B cell (primary cell): ENCODE measurements around the gene PHACTR3. TPM values are rescaled to one million over a fixed set of nuclear protein-coding genes. Genes with fewer than 3 reads are reported as not detected.

Experiments
- ATAC-seq: fragments of 200-7000 bp; cut with Tn5 transposase; one replicate; pipeline ENCODE4 v1.10.0; 2021; ENCODE audit warnings: low read depth, mild to moderate bottlenecking, moderate number of reproducible peaks, moderate library complexity
- CTCF ChIA-PET: fragments of 350-600 bp; sonication (Branson Sonifier 250); formaldehyde crosslinking; loops from one replicate; lab custom pipeline; 2021; ENCODE audit warnings: antibody characterized with exemption, inconsistent platforms; lab: Charles Lee
- POLR2A ChIA-PET: fragments of 350-600 bp; sonication (Branson Sonifier 250); formaldehyde crosslinking; loops from one replicate; lab custom pipeline; 2021; ENCODE audit warnings: antibody characterized with exemption; lab: Charles Lee
- DNase-seq: peaks from one replicate; pipeline ENCODE4 v3.0.0; 2013
- H2AFZ ChIP-seq: 2 replicates; pipeline ENCODE4 v1.6.1; 2012; ENCODE audit warnings: mild to moderate bottlenecking, low read depth, low read length; ENCODE audit not compliant: insufficient read depth, poor library complexity, severe bottlenecking
- H3K27ac ChIP-seq, 2 donors: 1 replicate in 1 of 2; 2 replicates in 1 of 2; pipeline ENCODE4 v1.5.1; 2012 to 2013; ENCODE audit warnings: low read length in 2 of 2, mild to moderate bottlenecking in 2 of 2, moderate library complexity in 1 of 2
- H3K27me3 ChIP-seq, 4 experiments: fragments of 200-600 bp in 1 of 4; sonication (generic) in 1 of 4; replicated peaks in 1 of 4; 1 replicate in 2 of 4; 2 replicates in 2 of 4; pipeline versions ENCODE4 v1.6.1 to v1.7.0; 2013 to 2016; ENCODE audit warnings: low read length in 3 of 4, mild to moderate bottlenecking in 2 of 4, mixed read lengths in 1 of 4, moderate library complexity in 1 of 4; ENCODE audit not compliant: insufficient read depth in 4 of 4, control insufficient read depth in 3 of 4; ENCODE audit errors: control extremely low read depth in 1 of 4
- H3K36me3 ChIP-seq, 2 experiments: replicated peaks in 1 of 2; 1 replicate in 1 of 2; 2 replicates in 1 of 2; pipeline versions ENCODE4 v1.6.1 to v1.7.1; 2013; ENCODE audit warnings: low read length in 1 of 2; ENCODE audit not compliant: insufficient read depth in 2 of 2, control insufficient read depth in 1 of 2; ENCODE audit errors: control extremely low read depth in 1 of 2, extremely low read depth in 1 of 2
- H3K4me1 ChIP-seq, 2 donors: fragments of 200-600 bp in 1 of 2; sonication (generic) in 1 of 2; 1 replicate in 1 of 2; 2 replicates in 1 of 2; pipeline versions ENCODE4 v1.5.1 to v1.6.1; 2013 to 2017; ENCODE audit warnings: low read length in 2 of 2; ENCODE audit not compliant: control insufficient read depth in 2 of 2, insufficient read depth in 2 of 2
- H3K4me2 ChIP-seq: replicated peaks from 2 replicates; pipeline ENCODE3; 2012; ENCODE audit warnings: mild to moderate bottlenecking, low read depth, low read length; ENCODE audit not compliant: poor library complexity, severe bottlenecking
- H3K4me3 ChIP-seq, 5 experiments: fragments of 200-600 bp in 1 of 5; sonication (generic) in 1 of 5; 1 replicate in 3 of 5; 2 replicates in 2 of 5; pipeline versions ENCODE4 v1.5.1 to v1.7.0; 2011 to 2016; ENCODE audit warnings: low read length in 4 of 5, mild to moderate bottlenecking in 4 of 5, low read depth in 2 of 5, control low read depth in 1 of 5, moderate library complexity in 1 of 5; ENCODE audit not compliant: insufficient read depth in 1 of 5; ENCODE audit errors: control extremely low read depth in 1 of 5, extremely low read depth in 1 of 5
- H3K79me2 ChIP-seq: fragments of 200-600 bp; sonication (generic); one replicate; pipeline ENCODE4 v1.6.0; 2016; ENCODE audit warnings: low read length; ENCODE audit not compliant: control insufficient read depth, insufficient read depth
- H3K9ac ChIP-seq: fragments of 200-600 bp; sonication (generic); 2 replicates; pipeline ENCODE4 v1.6.1; 2017; ENCODE audit warnings: mild to moderate bottlenecking, low read length, moderate library complexity
- H3K9me3 ChIP-seq, 3 donors: one replicate each; pipeline versions ENCODE4 v1.6.1 to v1.7.1; 2013; ENCODE audit warnings: low read length in 2 of 3; ENCODE audit not compliant: control insufficient read depth in 2 of 3, insufficient read depth in 1 of 3; ENCODE audit errors: control extremely low read depth in 1 of 3
- H4K20me1 ChIP-seq: 2 replicates; pipeline ENCODE4 v1.6.0; 2012; ENCODE audit warnings: mild to moderate bottlenecking, low read length; ENCODE audit not compliant: insufficient read depth, control insufficient read depth, poor library complexity, severe bottlenecking
- H3K27ac Mint-ChIP-seq: one replicate; pipeline ENCODE4 v1.8.0; 2021; ENCODE audit warnings: mixed read lengths
- H3K27me3 Mint-ChIP-seq: one replicate; pipeline ENCODE4 v1.8.0; 2021; ENCODE audit warnings: mixed read lengths
- H3K4me1 Mint-ChIP-seq: one replicate; pipeline ENCODE4 v1.8.0; 2021; ENCODE audit warnings: mixed read lengths
- H3K4me3 Mint-ChIP-seq: one replicate; pipeline ENCODE4 v1.8.0; 2021; ENCODE audit warnings: mixed read lengths
- H3K9me3 Mint-ChIP-seq: one replicate; pipeline ENCODE4 v1.8.0; 2022; ENCODE audit warnings: mixed read lengths; ENCODE audit not compliant: insufficient read depth
- EZH2 ChIP-seq: IDR thresholded peaks from 2 replicates; pipeline ENCODE4 v1.6.1; 2012; ENCODE audit warnings: borderline replicate concordance, low read depth, mild to moderate bottlenecking, moderate library complexity, low read length; ENCODE audit not compliant: insufficient read depth, poor library complexity, severe bottlenecking
- WGBS: methylation state at CpG from one replicate; pipeline ENCODE4 v1.1.5; 2013; ENCODE audit warnings: missing lambda C conversion rate; ENCODE audit not compliant: insufficient coverage; 5-methylcytosine and 5-hydroxymethylcytosine counted together
- intact Hi-C: fragments of 100-400 bp; cut with micrococcal nuclease; formaldehyde crosslinking; loops from one replicate; pipeline ENCODE4 v1.10.0; 2022
- polyA plus RNA-seq: library from polyadenylated mRNA; depleted of rRNA; stranded (reverse); fragments of >200 nt; gene quantifications from 2 replicates; pipeline ENCODE4 v1.2.3, GENCODE V29; 2012
- total RNA-seq, 2 donors: library from RNA; stranded (reverse); fragments of 120-200 nt in 1 of 2; gene quantifications; 1 replicate in 1 of 2; 2 replicates in 1 of 2; pipeline versions ENCODE4 v1.2.3 to v1.2.4, GENCODE V29; 2013 to 2022
- TF ChIP-seq, protein P1 (sequence below): fragments of 200-600 bp; IDR thresholded peaks from one replicate; pipeline ENCODE4 v1.8.0; 2022; ENCODE audit warnings: antibody characterized with exemption, mild to moderate bottlenecking

Gene PHACTR3
- total and polyA plus RNA-seq, 2 donors (not counting 1 experiment from before 2014, with no cell fraction given) = not detected

DNA sequence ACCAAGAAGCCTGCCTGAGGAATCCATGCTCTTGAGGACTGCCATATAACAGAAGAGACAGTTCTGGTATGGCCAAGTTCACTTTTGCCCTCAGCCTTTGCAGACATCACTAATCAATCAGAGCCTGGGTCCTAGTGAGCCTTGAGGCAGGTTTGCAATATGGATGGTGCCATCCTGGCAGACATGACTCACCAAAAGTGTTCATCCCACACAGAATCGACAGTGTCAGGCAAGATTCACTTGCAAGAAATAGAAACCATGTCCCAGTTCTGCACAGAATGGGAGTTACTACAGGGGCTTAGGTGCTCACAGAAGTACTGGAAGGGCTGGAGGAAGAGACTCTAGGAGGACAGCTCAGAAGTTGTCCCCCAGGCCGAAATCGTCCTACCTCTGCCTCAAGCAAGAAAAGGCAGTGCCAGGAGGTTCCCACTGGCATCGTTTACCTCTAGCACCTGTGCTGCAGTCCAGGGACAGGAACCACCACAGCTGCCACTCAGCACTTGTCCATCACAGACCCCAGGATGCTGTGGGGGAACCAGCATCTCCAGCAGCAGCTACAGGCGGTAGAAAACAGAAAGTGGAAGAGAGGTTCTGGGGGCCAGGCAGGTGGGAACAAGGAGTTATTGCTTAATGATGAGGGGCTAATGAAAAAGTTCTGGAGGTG lies 42.6 kb upstream of the PHACTR3 start:
- Histone ChIP-seq H3K4me2 (no peak overlapping the region), H3K27ac (no peak overlapping the region), H3K9ac (no peak overlapping the region), H2AFZ (no peak overlapping the region), H4K20me1 (no peaks in the 10 kb centered on the region), H3K4me3 (no peak overlapping the region), H3K9me3 (no peaks in the 10 kb centered on the region), H3K36me3 (no peaks in the 10 kb centered on the region), H3K27me3 (peaks cover 0 to 3% (median 0%) of the 10 kb centered on the region in 4 experiments), H3K79me2 (no peaks in the 10 kb centered on the region), H3K4me1 (no peaks in the 10 kb centered on the region)
- ChIA-PET CTCF (interaction anchor here (4.6 kb wide), 1 partner anchor 10 kb away, joined by 27 read pairs; no protein-coding TSS in a partner anchor), POLR2A (no interaction called here)
- WGBS = 84% methylated on average over 4 of the region's 5 CpGs
- no peak for DNase-seq
- H3K27me3 Mint-ChIP-seq = peaks cover 5% of the 10 kb centered on the region
- H3K4me3 Mint-ChIP-seq = no peak overlapping the region
- H3K9me3 Mint-ChIP-seq = no peaks in the 10 kb centered on the region
- no peaks in the 10 kb centered on the region for H3K4me1 Mint-ChIP-seq
- TF ChIP-seq, protein P1, sequence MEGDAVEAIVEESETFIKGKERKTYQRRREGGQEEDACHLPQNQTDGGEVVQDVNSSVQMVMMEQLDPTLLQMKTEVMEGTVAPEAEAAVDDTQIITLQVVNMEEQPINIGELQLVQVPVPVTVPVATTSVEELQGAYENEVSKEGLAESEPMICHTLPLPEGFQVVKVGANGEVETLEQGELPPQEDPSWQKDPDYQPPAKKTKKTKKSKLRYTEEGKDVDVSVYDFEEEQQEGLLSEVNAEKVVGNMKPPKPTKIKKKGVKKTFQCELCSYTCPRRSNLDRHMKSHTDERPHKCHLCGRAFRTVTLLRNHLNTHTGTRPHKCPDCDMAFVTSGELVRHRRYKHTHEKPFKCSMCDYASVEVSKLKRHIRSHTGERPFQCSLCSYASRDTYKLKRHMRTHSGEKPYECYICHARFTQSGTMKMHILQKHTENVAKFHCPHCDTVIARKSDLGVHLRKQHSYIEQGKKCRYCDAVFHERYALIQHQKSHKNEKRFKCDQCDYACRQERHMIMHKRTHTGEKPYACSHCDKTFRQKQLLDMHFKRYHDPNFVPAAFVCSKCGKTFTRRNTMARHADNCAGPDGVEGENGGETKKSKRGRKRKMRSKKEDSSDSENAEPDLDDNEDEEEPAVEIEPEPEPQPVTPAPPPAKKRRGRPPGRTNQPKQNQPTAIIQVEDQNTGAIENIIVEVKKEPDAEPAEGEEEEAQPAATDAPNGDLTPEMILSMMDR = no peak
- TF ChIP-seq EZH2 = no peak
- H3K27ac Mint-ChIP-seq = no peak overlapping the region
- intact Hi-C loops = no loop called here
- ATAC-seq = no peak

DNA sequence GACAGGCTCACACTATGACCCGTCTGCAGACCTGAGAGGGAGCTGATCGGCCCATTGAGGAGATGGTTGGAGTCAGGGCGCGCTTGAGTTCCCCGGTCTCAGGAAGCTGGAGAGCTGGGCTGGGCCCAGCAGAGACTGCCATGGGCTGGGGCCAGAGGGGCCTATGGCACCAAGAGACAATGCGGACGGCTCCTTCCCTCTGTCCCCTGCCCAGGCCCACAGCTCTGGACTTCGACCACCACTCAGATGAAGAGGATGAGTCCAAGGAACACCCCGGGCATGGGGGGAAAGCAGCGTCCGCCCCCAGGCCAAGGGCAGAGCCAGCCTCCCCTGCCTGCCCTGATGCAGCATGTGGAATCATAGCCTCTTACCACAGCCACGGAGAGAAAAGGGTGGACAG lies 40.2 kb upstream of the PHACTR3 start:
- POLR2A ChIA-PET = no interaction called here
- no peaks in the 10 kb centered on the region for H3K79me2 ChIP-seq

More for the DNA sequence above, 40.2 kb upstream of the PHACTR3 start:
- Histone ChIP-seq H3K27ac (no peak overlapping the region), H3K4me3 (no peak overlapping the region), H2AFZ (no peak overlapping the region), H3K9ac (no peak overlapping the region), H3K4me1 (no peaks in the 10 kb centered on the region), H3K27me3 (peaks cover 0 to 3% (median 0%) of the 10 kb centered on the region in 4 experiments), H3K36me3 (no peaks in the 10 kb centered on the region), H3K9me3 (no peaks in the 10 kb centered on the region), H4K20me1 (no peaks in the 10 kb centered on the region), H3K4me2 (no peak overlapping the region)
- no peak for DNase-seq
- H3K27ac Mint-ChIP-seq = no peak overlapping the region
- WGBS = 88% methylated on average over 12 of the region's 12 CpGs
- no peak for ATAC-seq
- intact Hi-C loops = no loop called here
- no peaks in the 10 kb centered on the region for H3K9me3 Mint-ChIP-seq
- CTCF ChIA-PET = no interaction called here
- H3K27me3 Mint-ChIP-seq = peaks cover 16% of the 10 kb centered on the region
- no peaks in the 10 kb centered on the region for H3K4me1 Mint-ChIP-seq
- TF ChIP-seq, protein P1 = no peak
- TF ChIP-seq EZH2 = no peak
- no peak overlapping the region for H3K4me3 Mint-ChIP-seq
